NCI-H82 treated with DMSO at 0.1 percent for 48 hours (cell line): ENCODE measurements around the gene PHLPP2.

Experiments used
- DNase-seq: peaks from one replicate; lab custom pipeline; 2025; ENCODE audit not compliant: unreplicated experiment; lab: John Stamatoyannopoulos, UW

PHLPP2 gene

GRCh38 chr16:71672803-71673581 is 51.5 kb downstream of the PHLPP2 start:
- DNase-seq: no peak

GRCh38 chr16:71672125-71672524 is 52.4 kb downstream of the PHLPP2 start:
- DNase-seq: no peak

GRCh38 chr16:71671165-71671564 is 53.3 kb downstream of the PHLPP2 start:
- DNase-seq: no peak

DNA sequence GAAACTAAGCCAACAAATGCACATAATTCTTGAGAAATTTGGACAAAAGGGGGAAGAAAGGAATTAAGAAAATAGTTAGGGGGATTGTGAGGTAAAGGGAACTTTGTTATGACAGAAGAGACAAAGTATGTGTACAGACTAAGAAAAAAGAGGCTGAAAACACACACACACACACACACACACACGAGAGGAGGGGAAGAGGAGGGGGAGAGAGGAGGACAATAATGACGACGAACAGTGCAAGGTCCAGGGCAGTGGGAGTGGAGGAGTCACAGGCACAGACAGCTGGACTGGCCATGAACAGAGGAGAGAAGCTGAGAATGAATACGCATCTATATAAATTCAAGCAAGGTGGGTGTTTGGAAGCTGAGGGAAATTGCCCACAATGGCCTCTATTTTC is 54.0 kb downstream of the PHLPP2 start:
- DNase-seq: no peak

- no peak for DNase-seq
Observed at GRCh38 chr16:71669926-71670536, 54.5 kb downstream of the PHLPP2 start.

GRCh38 chr16:71666928-71667707 is 57.4 kb downstream of the PHLPP2 start:
- DNase-seq: no peak

- DNase-seq: no peak
Observed at GRCh38 chr16:71666264-71666663, 58.2 kb downstream of the PHLPP2 start.

DNA sequence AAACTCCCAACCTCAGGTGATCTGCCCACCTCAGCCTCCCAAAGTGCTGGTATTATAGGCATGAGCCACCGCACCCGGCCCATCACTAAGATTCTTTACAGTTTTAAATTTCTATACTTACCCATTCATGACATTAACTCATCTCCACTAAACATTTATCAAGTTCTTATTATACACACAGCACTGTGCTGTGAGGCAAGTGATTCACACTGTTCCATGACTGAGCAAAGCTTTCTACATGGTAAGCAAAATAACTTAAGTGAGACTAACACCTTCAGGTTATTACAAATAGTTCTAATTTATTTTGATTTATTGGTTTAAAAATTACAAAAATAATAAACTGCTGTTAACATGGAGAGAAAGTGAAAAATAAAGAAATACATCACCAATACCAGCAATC is 65.0 kb downstream of the PHLPP2 start:
- DNase-seq: no peak

DNA sequence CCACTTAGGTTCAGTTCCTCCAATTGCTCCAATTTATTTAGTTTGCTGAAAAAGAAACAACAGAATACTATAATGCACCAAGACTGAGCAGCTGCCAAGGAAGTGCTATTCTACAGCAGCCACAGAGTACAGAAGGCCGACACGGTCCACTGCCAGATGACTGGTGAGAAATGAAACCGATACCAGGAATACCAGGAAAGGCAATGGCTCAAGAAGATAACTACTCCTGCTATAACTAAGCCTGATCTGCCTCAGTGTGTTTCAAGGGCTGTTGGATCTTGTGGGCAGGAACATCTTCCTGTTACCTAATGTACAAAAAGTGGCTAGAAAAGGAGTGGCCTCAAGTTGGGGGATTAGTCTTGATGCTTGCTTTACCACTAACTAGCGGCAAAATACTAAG is 65.7 kb downstream of the PHLPP2 start:
- DNase-seq: no peak

DNA sequence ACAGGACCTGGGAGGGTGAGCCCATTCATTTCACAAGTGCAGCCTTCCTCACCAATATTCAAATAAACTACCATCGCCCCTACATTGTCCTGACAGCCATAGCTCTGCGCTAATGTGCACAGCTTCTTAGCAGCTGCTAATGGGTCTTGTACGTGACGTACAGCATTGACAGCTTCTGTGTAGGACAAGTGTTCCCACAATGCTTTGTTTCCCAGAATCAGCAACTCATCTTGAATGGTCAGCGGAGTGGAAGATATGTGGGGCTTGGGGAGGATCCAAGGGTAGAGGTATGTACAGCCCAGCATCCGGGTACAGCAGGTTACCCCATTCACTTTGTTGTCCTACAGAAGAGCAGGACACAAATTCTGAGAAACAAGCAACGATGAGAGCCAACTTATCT is 74.8 kb downstream of the PHLPP2 start:
- DNase-seq: no peak

GRCh38 chr16:71648921-71649320 is 75.6 kb downstream of the PHLPP2 start:
- DNase-seq: no peak

GRCh38 chr16:71648162-71648561 is 76.3 kb downstream of the PHLPP2 start:
- no peak for DNase-seq

GRCh38 chr16:71647391-71647790 is 77.1 kb downstream of the PHLPP2 start:
- no peak for DNase-seq

- no peak for DNase-seq
Observed at GRCh38 chr16:71645450-71645849, 79.1 kb downstream of the PHLPP2 start.

- DNase-seq: no peak
Observed at GRCh38 chr16:71637398-71637797, 87.1 kb downstream of the PHLPP2 start.

DNA sequence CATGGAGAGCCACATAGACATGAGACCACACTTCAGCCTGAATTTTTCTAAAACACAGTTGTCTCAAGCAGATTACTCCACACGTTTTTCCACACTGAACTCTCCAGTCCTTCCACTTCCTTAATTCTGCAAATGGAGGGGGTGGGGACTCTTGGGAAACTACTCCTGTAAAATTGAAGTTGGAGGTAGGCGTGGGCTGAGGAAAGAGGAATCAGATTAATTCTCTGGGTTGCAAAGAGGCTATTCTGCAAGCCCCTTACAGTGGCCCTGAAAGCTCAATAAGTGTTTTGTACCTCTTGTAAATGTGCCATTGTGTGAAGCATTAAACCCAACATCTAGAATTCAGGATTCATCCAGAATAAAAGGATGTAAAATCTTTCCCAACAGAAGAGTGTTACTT is 88.9 kb downstream of the PHLPP2 start:
- no peak for DNase-seq

GRCh38 chr16:71631776-71632175 is 92.7 kb downstream of the PHLPP2 start:
- no peak for DNase-seq

DNA sequence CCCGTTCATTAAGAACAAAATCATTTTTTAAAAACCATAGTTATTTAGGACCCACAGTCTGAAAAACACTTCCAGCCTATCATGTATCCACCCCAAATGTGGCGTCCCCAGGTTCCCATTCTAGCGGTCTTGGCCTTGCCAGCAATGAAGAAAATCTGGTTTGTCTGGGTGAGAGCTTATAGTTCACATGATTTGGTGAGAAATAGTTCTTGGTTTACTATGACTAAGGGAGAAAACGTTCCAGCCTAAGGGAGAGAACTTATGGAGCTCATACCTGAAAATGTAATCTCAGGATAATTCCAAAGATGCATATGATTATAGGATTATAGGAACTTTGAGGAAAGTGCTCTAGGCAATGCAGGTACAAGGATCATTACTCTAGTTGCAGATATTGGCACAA is 93.7 kb downstream of the PHLPP2 start:
- no peak for DNase-seq

DNA sequence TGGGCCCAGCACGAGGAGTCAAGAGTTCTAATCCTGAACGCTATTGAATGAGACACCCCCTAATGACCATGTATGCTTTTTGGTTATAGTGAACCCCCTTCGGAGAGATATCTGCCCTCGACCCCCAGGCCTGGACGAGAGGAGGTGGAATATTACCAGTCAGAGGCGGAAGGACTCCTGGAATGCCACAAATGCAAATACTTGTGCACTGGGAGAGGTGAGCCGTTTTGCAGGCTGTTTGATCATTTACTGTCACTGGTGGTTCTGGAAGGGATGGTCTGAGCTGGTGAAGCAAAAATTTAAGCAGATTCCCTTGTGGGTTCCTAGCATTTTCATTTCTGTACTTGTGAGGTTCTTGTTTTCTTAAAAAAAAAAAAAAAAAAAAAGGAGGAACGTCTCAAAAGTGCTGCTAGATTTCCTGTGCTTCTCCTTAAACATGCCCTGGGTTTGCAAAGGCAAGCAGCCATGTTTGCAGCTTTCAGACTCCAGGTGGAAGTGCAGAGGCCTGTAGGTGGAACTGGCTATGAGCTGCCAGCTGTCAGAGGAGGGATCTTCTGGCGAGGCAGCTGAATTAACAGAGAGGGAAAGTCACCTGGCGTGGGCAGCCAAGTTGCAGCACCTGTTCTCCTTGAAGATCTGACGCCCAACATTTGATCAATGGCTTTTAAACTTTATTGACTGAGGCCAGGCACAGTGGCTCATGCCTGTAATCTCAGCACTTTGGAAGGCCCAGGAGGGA is 95.1 kb downstream of the PHLPP2 start:
- no peak for DNase-seq

DNA sequence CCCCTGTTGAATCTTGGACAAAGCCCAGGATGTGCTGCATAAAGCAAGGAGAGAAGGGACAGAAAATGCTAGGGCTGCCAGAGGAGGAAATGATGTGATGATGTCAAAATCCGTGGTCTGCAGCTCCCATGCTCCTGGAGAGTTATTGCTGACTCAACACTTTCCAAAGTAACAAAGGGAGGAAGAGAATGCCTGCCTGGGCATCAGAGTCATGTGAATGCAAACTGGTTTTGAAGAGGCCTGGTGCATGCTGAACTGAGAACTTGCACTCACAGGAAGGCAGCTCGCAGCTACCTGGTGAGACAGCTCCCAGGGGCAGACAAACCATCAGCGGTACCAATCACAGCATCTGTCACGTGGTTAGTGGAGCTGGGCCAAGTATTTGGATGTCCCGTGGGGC is 95.7 kb downstream of the PHLPP2 start:
- DNase-seq: no peak

DNA sequence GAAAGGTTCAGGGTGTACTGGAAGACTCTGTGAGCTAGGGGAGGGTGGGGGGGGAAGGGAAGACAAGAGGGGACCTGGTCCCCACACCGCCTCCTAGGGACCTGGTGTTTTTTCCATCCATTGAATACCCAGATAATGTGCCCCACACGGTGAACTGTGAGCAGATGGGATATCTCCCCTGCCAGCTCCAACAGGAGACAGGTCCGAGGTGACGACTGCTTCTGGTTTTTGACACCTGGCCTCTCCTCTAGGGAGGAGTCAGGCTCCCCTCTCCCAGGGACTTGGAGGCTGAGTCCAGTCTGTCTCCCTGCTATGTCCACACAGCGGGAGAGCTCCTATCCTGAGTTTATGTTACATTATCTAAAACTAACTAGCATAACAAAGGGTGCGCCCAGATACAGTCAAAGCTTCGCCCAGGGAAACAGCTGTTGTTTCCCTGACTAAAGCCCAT is 96.7 kb downstream of the PHLPP2 start:
- no peak for DNase-seq
